HEK293 (cell line): ENCODE measurements around the gene DTWD2.

Source experiments
- GFI1B ChIP-seq: fragments of 450-650 bp; formaldehyde crosslinking; IDR thresholded peaks from 2 replicates; pipeline ENCODE4 v1.5.1; 2016; ENCODE audit warnings: missing biosample characterization, missing genetic modification characterization
- ZBTB48 ChIP-seq: fragments of 450-650 bp; formaldehyde crosslinking; IDR thresholded peaks from 2 replicates; pipeline ENCODE4 v1.5.1; 2016; ENCODE audit warnings: missing biosample characterization, missing genetic modification characterization
- ZNF501 ChIP-seq: fragments of 450-650 bp; formaldehyde crosslinking; IDR thresholded peaks from 2 replicates; pipeline ENCODE4 v1.5.1; 2016; ENCODE audit warnings: missing biosample characterization, missing genetic modification characterization
- ZNF529 ChIP-seq: fragments of 450-650 bp; formaldehyde crosslinking; IDR thresholded peaks from 2 replicates; pipeline ENCODE4 v1.5.1; 2017; ENCODE audit warnings: missing genetic modification characterization, missing biosample characterization; ENCODE audit not compliant: insufficient replicate concordance
- TF ChIP-seq, protein P1 (sequence below): fragments of 450-650 bp; formaldehyde crosslinking; IDR thresholded peaks from 2 replicates; pipeline ENCODE4 v1.5.1; 2016; ENCODE audit warnings: missing biosample characterization, missing genetic modification characterization
- TF ChIP-seq, protein P2 (sequence below): fragments of 450-650 bp; formaldehyde crosslinking; conservative IDR thresholded peaks from 2 replicates; pipeline ENCODE4 v1.5.1; 2016; ENCODE audit warnings: low read depth, missing biosample characterization, missing genetic modification characterization
- TF ChIP-seq, protein P3 (sequence below): fragments of 450-650 bp; formaldehyde crosslinking; optimal IDR thresholded peaks from 2 replicates; pipeline ENCODE3; 2016; ENCODE audit warnings: missing biosample characterization, mild to moderate bottlenecking, missing genetic modification characterization

DNA sequence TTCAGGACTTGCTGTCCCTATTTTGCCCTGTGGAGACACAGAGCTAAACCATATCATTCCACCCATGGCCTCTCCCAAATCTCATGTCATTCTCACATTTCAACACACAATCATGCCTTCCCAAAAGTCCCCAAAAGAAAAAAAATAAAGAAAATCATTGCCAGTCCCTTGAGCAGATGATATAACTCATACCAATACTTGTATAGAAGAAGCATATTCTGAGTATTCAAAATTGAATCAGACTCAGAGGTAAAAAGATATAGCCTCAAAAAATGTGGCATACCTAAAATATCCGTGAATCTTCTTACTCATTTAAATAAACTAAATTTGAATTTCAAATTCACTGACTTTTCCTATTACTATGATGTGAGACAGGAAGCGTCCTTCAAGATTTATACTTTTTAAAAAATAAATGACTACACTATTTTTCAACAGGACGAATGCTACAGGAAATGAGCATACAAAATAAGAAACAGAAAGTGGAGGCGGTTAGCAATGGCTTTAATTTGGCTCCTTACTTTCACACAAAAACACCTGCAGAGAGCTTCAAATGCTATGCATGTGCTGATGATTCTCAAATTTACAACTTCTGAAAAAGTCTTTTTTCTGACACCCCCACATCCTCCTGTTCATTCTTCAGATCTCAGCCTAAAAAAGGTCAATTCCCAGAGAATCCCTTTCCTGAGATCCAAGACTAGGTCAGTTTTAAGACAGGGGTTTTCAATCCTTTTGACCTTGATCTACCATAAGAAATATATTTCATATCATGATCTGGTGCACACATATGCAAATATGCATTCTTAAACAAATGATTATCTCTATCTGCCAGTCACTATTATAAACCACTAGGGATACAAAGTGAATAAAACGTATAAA lies 42.9 kb upstream of the DTWD2 start:
- no peak for TF ChIP-seq GFI1B (tag by site-specific recombination)
- TF ChIP-seq, protein P1, sequence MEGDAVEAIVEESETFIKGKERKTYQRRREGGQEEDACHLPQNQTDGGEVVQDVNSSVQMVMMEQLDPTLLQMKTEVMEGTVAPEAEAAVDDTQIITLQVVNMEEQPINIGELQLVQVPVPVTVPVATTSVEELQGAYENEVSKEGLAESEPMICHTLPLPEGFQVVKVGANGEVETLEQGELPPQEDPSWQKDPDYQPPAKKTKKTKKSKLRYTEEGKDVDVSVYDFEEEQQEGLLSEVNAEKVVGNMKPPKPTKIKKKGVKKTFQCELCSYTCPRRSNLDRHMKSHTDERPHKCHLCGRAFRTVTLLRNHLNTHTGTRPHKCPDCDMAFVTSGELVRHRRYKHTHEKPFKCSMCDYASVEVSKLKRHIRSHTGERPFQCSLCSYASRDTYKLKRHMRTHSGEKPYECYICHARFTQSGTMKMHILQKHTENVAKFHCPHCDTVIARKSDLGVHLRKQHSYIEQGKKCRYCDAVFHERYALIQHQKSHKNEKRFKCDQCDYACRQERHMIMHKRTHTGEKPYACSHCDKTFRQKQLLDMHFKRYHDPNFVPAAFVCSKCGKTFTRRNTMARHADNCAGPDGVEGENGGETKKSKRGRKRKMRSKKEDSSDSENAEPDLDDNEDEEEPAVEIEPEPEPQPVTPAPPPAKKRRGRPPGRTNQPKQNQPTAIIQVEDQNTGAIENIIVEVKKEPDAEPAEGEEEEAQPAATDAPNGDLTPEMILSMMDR (tag by site-specific recombination), result no peak
- TF ChIP-seq ZNF501 (tag by site-specific recombination), result no peak
- TF ChIP-seq, protein P2, sequence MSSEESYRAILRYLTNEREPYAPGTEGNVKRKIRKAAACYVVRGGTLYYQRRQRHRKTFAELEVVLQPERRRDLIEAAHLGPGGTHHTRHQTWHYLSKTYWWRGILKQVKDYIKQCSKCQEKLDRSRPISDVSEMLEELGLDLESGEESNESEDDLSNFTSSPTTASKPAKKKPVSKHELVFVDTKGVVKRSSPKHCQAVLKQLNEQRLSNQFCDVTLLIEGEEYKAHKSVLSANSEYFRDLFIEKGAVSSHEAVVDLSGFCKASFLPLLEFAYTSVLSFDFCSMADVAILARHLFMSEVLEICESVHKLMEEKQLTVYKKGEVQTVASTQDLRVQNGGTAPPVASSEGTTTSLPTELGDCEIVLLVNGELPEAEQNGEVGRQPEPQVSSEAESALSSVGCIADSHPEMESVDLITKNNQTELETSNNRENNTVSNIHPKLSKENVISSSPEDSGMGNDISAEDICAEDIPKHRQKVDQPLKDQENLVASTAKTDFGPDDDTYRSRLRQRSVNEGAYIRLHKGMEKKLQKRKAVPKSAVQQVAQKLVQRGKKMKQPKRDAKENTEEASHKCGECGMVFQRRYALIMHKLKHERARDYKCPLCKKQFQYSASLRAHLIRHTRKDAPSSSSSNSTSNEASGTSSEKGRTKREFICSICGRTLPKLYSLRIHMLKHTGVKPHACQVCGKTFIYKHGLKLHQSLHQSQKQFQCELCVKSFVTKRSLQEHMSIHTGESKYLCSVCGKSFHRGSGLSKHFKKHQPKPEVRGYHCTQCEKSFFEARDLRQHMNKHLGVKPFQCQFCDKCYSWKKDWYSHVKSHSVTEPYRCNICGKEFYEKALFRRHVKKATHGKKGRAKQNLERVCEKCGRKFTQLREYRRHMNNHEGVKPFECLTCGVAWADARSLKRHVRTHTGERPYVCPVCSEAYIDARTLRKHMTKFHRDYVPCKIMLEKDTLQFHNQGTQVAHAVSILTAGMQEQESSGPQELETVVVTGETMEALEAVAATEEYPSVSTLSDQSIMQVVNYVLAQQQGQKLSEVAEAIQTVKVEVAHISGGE, result no peak
- no peak for TF ChIP-seq ZNF529
- TF ChIP-seq, protein P3, sequence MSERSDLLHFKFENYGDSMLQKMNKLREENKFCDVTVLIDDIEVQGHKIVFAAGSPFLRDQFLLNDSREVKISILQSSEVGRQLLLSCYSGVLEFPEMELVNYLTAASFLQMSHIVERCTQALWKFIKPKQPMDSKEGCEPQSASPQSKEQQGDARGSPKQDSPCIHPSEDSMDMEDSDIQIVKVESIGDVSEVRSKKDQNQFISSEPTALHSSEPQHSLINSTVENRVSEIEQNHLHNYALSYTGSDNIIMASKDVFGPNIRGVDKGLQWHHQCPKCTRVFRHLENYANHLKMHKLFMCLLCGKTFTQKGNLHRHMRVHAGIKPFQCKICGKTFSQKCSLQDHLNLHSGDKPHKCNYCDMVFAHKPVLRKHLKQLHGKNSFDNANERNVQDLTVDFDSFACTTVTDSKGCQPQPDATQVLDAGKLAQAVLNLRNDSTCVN, result no peak
- TF ChIP-seq ZBTB48 (tag by site-specific recombination), result no peak
